H9 (cell line): ENCODE measurements around the gene CCSER1. TPM values are rescaled to one million over a fixed set of nuclear protein-coding genes. Genes with fewer than 3 reads are reported as not detected.

Experiments used
- DNase-seq: peaks from one replicate; pipeline ENCODE4 v3.0.0-alpha.2; 2017
- H2AFZ ChIP-seq: one replicate; pipeline ENCODE4 v1.6.1; 2013; ENCODE audit warnings: mild to moderate bottlenecking, low read length, control low read depth, moderate library complexity
- H2AK5ac ChIP-seq: 2 replicates; pipeline ENCODE4 v1.6.1; 2013; ENCODE audit warnings: low read length, control low read depth, mixed read lengths; ENCODE audit not compliant: insufficient read length
- H2BK120ac ChIP-seq: one replicate; pipeline ENCODE4 v1.6.1; 2013; ENCODE audit warnings: low read depth, mild to moderate bottlenecking, low read length, control low read depth, inconsistent platforms; ENCODE audit not compliant: poor library complexity, severe bottlenecking
- H2BK12ac ChIP-seq: 2 replicates; pipeline ENCODE4 v1.6.1; 2013; ENCODE audit warnings: low read length, control low read depth, mixed read lengths, low read depth; ENCODE audit not compliant: insufficient read length
- H2BK15ac ChIP-seq: 2 replicates; pipeline ENCODE4 v1.6.1; 2013; ENCODE audit warnings: low read depth, low read length, control low read depth
- H2BK20ac ChIP-seq: one replicate; pipeline ENCODE4 v1.6.1; 2013; ENCODE audit warnings: low read depth, mild to moderate bottlenecking, low read length, control low read depth, inconsistent platforms; ENCODE audit not compliant: poor library complexity, severe bottlenecking
- H2BK5ac ChIP-seq: 2 replicates; pipeline ENCODE4 v1.6.1; 2013; ENCODE audit warnings: low read length, control low read depth, mixed read lengths; ENCODE audit not compliant: insufficient read length
- H3K14ac ChIP-seq: 2 replicates; pipeline ENCODE4 v1.6.1; 2013; ENCODE audit warnings: low read length, control low read depth; ENCODE audit not compliant: insufficient read depth
- H3K18ac ChIP-seq: 2 replicates; pipeline ENCODE4 v1.6.1; 2013; ENCODE audit warnings: low read depth, mild to moderate bottlenecking, mixed read lengths, low read length, control low read depth; ENCODE audit not compliant: insufficient read length
- H3K23ac ChIP-seq: 2 replicates; pipeline ENCODE4 v1.6.1; 2013; ENCODE audit warnings: low read length, control low read depth, mixed read lengths, low read depth; ENCODE audit not compliant: insufficient read length
- H3K23me2 ChIP-seq: 2 replicates; pipeline ENCODE4 v1.6.1; 2013; ENCODE audit warnings: low read depth, mild to moderate bottlenecking, mixed read lengths, low read length, control low read depth; ENCODE audit not compliant: insufficient read length, poor library complexity, severe bottlenecking
- H3K27ac ChIP-seq: 2 replicates; pipeline ENCODE4 v1.5.1; 2013; ENCODE audit warnings: low read length, control low read depth, mixed read lengths, low read depth; ENCODE audit not compliant: insufficient read length
- H3K27me3 ChIP-seq: 2 replicates; pipeline ENCODE4 v1.6.1; 2013; ENCODE audit warnings: low read length, control low read depth, inconsistent platforms; ENCODE audit not compliant: insufficient read depth
- H3K4ac ChIP-seq: 2 replicates; pipeline ENCODE4 v1.6.1; 2013; ENCODE audit warnings: low read depth, mild to moderate bottlenecking, control low read depth, inconsistent platforms, low read length, moderate library complexity
- H3K4me1 ChIP-seq: 2 replicates; pipeline ENCODE4 v1.6.1; 2013; ENCODE audit warnings: low read length, control low read depth, inconsistent platforms; ENCODE audit not compliant: insufficient read depth
- H3K4me2 ChIP-seq: 2 replicates; pipeline ENCODE4 v1.6.1; 2013; ENCODE audit warnings: low read length, control low read depth, mixed read lengths; ENCODE audit not compliant: insufficient read length, insufficient read depth
- H3K56ac ChIP-seq: 2 replicates; pipeline ENCODE4 v1.6.1; 2013; ENCODE audit warnings: low read depth, mild to moderate bottlenecking, mixed read lengths, low read length, control low read depth; ENCODE audit not compliant: insufficient read length
- H3K79me1 ChIP-seq: 2 replicates; pipeline ENCODE4 v1.6.1; 2013; ENCODE audit warnings: low read depth, mild to moderate bottlenecking, moderate library complexity, low read length, control low read depth, inconsistent platforms; ENCODE audit not compliant: insufficient read depth, poor library complexity, severe bottlenecking
- H3K79me2 ChIP-seq: 2 replicates; pipeline ENCODE4 v1.6.1; 2013; ENCODE audit warnings: low read length, control low read depth, inconsistent platforms; ENCODE audit not compliant: insufficient read depth
- H3K9ac ChIP-seq: 2 replicates; pipeline ENCODE4 v1.6.1; 2013; ENCODE audit warnings: low read length, control low read depth, mixed read lengths; ENCODE audit not compliant: insufficient read length; ENCODE audit errors: extremely low read depth
- H3K9me3 ChIP-seq: one replicate; pipeline ENCODE4 v1.6.1; 2013; ENCODE audit warnings: low read depth, low read length, inconsistent platforms; ENCODE audit not compliant: control insufficient read depth
- H3T11ph ChIP-seq: one replicate; pipeline ENCODE4 v1.6.1; 2013; ENCODE audit warnings: mild to moderate bottlenecking, low read length, control low read depth, inconsistent platforms
- H4K20me1 ChIP-seq: one replicate; pipeline ENCODE4 v1.6.1; 2013; ENCODE audit not compliant: control insufficient read depth, insufficient read length, insufficient read depth
- H4K5ac ChIP-seq: 2 replicates; pipeline ENCODE4 v1.6.1; 2013; ENCODE audit warnings: low read depth, mild to moderate bottlenecking, mixed read lengths, low read length, control low read depth; ENCODE audit not compliant: insufficient read length
- H4K8ac ChIP-seq: replicated peaks from 2 replicates; pipeline ENCODE4 v1.6.1; 2013; ENCODE audit warnings: low read length, control low read depth, mixed read lengths, low read depth; ENCODE audit not compliant: insufficient read length
- H4K91ac ChIP-seq: 2 replicates; pipeline ENCODE4 v1.6.1; 2013; ENCODE audit warnings: low read depth, mild to moderate bottlenecking, moderate library complexity, mixed read lengths, low read length, control low read depth; ENCODE audit not compliant: insufficient read length
- H3K27ac Mint-ChIP-seq, 3 experiments: 2 replicates in 2 of 3; 3 replicates in 1 of 3; pipeline ENCODE4 v1.8.0; 2020 to 2021; ENCODE audit warnings: mixed read lengths in 3 of 3, mild to moderate bottlenecking in 1 of 3, moderate library complexity in 1 of 3
- H3K27me3 Mint-ChIP-seq: 2 replicates; pipeline ENCODE4 v1.8.0; 2021; ENCODE audit warnings: low read depth, mild to moderate bottlenecking, moderate library complexity, mixed read lengths
- H3K36me3 Mint-ChIP-seq, 3 experiments: 2 replicates in 2 of 3; 3 replicates in 1 of 3; pipeline ENCODE4 v1.8.0; 2020 to 2021; ENCODE audit warnings: low read depth in 3 of 3, mixed read lengths in 3 of 3; ENCODE audit not compliant: insufficient read depth in 1 of 3
- H3K4me1 Mint-ChIP-seq, 2 experiments: 2 replicates each; pipeline ENCODE4 v1.8.0; 2020; ENCODE audit warnings: mixed read lengths in 2 of 2
- H3K4me3 Mint-ChIP-seq, 2 experiments: 2 replicates in 1 of 2; 3 replicates in 1 of 2; pipeline ENCODE4 v1.8.0; 2020 to 2021; ENCODE audit warnings: mild to moderate bottlenecking in 2 of 2, mixed read lengths in 2 of 2, moderate library complexity in 1 of 2
- H3K9me3 Mint-ChIP-seq, 2 experiments: 2 replicates in 1 of 2; 3 replicates in 1 of 2; pipeline ENCODE4 v1.8.0; 2020; ENCODE audit warnings: mild to moderate bottlenecking in 2 of 2, mixed read lengths in 2 of 2, moderate library complexity in 1 of 2
- WGBS: extraction: QIAGEN DNeasy Blood & Tissue Kit; methylation state at CpG from one replicate; pipeline ENCODE4 v1.1.7; 2013; ENCODE audit warnings: missing lambda C conversion rate, low lambda C conversion rate, mixed read lengths; ENCODE audit not compliant: insufficient read length; ENCODE audit errors: extremely low coverage; 5-methylcytosine and 5-hydroxymethylcytosine counted together
- total RNA-seq: library from RNA; stranded (reverse); gene quantifications from 2 replicates; pipeline ENCODE4 v1.2.1, GENCODE V29; 2021
- TF ChIP-seq, protein P1 (sequence below): fragments of 200-600 bp; sonication (generic); conservative IDR thresholded peaks from 3 replicates; pipeline ENCODE4 v1.8.0; 2021; ENCODE audit warnings: antibody characterized with exemption, mild to moderate bottlenecking

Gene CCSER1
- total RNA-seq, 1 experiment from 2014 or later = 0.37 TPM

GRCh38 chr4:90189946-90190345 lies 62.8 kb downstream of the CCSER1 start:
- Histone ChIP-seq H2BK15ac (no peak overlapping the region), H3K9ac (no peak overlapping the region), H3K23me2 (no peaks in the 10 kb centered on the region), H2BK20ac (no peak overlapping the region), H3T11ph (no peak overlapping the region), H3K27me3 (no peaks in the 10 kb centered on the region), H2AFZ (no peak overlapping the region), H3K4me2 (no peak overlapping the region), H4K20me1 (no peaks in the 10 kb centered on the region), H3K23ac (no peak overlapping the region), H3K79me1 (no peaks in the 10 kb centered on the region), H3K9me3 (no peaks in the 10 kb centered on the region), H2BK120ac (no peak overlapping the region), H4K8ac (no peak overlapping the region), H3K79me2 (no peaks in the 10 kb centered on the region), H3K56ac (no peak overlapping the region), H3K18ac (no peak overlapping the region), H4K5ac (no peak overlapping the region), H3K27ac (no peak overlapping the region), H2BK5ac (no peak overlapping the region), H4K91ac (no peak overlapping the region), H2AK5ac (no peak overlapping the region), H3K14ac (no peak overlapping the region), H3K4me1 (peaks cover under 1% of the 10 kb centered on the region; the same call in 1 of the 2 replicates), H3K4ac (no peak overlapping the region), H2BK12ac (no peak overlapping the region)
- Mint-ChIP-seq H3K4me1 (peaks cover 16 to 17% of the 10 kb centered on the region in 2 experiments), H3K4me3 (no peak overlapping the region), H3K36me3 (no peaks in the 10 kb centered on the region), H3K27me3 (no peaks in the 10 kb centered on the region), H3K27ac (no peak overlapping the region), H3K9me3 (no peaks in the 10 kb centered on the region)
- no peak for DNase-seq
- TF ChIP-seq, protein P1, sequence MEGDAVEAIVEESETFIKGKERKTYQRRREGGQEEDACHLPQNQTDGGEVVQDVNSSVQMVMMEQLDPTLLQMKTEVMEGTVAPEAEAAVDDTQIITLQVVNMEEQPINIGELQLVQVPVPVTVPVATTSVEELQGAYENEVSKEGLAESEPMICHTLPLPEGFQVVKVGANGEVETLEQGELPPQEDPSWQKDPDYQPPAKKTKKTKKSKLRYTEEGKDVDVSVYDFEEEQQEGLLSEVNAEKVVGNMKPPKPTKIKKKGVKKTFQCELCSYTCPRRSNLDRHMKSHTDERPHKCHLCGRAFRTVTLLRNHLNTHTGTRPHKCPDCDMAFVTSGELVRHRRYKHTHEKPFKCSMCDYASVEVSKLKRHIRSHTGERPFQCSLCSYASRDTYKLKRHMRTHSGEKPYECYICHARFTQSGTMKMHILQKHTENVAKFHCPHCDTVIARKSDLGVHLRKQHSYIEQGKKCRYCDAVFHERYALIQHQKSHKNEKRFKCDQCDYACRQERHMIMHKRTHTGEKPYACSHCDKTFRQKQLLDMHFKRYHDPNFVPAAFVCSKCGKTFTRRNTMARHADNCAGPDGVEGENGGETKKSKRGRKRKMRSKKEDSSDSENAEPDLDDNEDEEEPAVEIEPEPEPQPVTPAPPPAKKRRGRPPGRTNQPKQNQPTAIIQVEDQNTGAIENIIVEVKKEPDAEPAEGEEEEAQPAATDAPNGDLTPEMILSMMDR = no peak
- WGBS = no CpG with 5 or more reads among the region's 4 CpGs
